Lung (tissue), 12 donors: ENCODE results near the gene ARID5B. TPM values are rescaled to one million over a fixed set of nuclear protein-coding genes. Genes with fewer than 3 reads are reported as not detected.

Experiments
- ATAC-seq: fragments of 200-7000 bp; cut with Tn5 transposase; one replicate; pipeline ENCODE4 v1.9.1; 2020; ENCODE audit warnings: moderate number of reproducible peaks; ENCODE audit not compliant: insufficient read depth, low FRiP score
- DNase-seq, 3 donors: peaks; one replicate each; pipeline ENCODE4 v3.0.0-alpha.2; 2013 to 2017
- H3K27ac ChIP-seq, 2 donors: one replicate each; pipeline ENCODE4 v1.5.1; 2013; ENCODE audit warnings: mild to moderate bottlenecking in 2 of 2, moderate library complexity in 2 of 2, control low read depth in 1 of 2, inconsistent platforms in 1 of 2, low read depth in 1 of 2, low read length in 1 of 2
- H3K27me3 ChIP-seq, 3 donors: one replicate each; pipeline ENCODE4 v1.5.1; 2013; ENCODE audit warnings: low read length in 2 of 3; ENCODE audit not compliant: control insufficient read depth in 3 of 3, insufficient read depth in 3 of 3
- H3K36me3 ChIP-seq, 4 donors: one replicate each; pipeline ENCODE4 v1.5.1; 2013; ENCODE audit warnings: low read length in 4 of 4, mild to moderate bottlenecking in 1 of 4, moderate library complexity in 1 of 4; ENCODE audit not compliant: control insufficient read depth in 4 of 4, insufficient read depth in 4 of 4
- H3K4me1 ChIP-seq, 5 donors: one replicate each; pipeline ENCODE4 v1.5.1; 2013; ENCODE audit warnings: low read length in 5 of 5, mild to moderate bottlenecking in 2 of 5, moderate library complexity in 1 of 5; ENCODE audit not compliant: control insufficient read depth in 5 of 5, insufficient read depth in 5 of 5
- H3K4me3 ChIP-seq: one replicate; pipeline ENCODE4 v1.5.1; 2013; ENCODE audit warnings: mild to moderate bottlenecking, control low read depth, moderate library complexity
- H3K9ac ChIP-seq, 2 donors: one replicate each; pipeline ENCODE4 v1.5.1; 2013; ENCODE audit warnings: low read length in 2 of 2, control low read depth in 1 of 2; ENCODE audit not compliant: insufficient read depth in 1 of 2
- H3K9me3 ChIP-seq, 4 donors: one replicate each; pipeline ENCODE4 v1.5.1; 2013; ENCODE audit warnings: low read length in 3 of 4, mild to moderate bottlenecking in 1 of 4, moderate library complexity in 1 of 4; ENCODE audit not compliant: control insufficient read depth in 4 of 4, insufficient read depth in 3 of 4
- CTCF ChIP-seq: IDR thresholded peaks from 2 replicates; pipeline ENCODE4 v1.5.1; 2012; ENCODE audit warnings: mild to moderate bottlenecking; ENCODE audit errors: control extremely low read depth, extremely low read depth
- whole genome bisulfite sequencing, 2 donors: extraction: QIAGEN DNeasy Blood & Tissue Kit; methylation state at CpG; one replicate each; pipeline ENCODE4 v1.1.7; 2013; 5-methylcytosine and 5-hydroxymethylcytosine counted together
- polyA plus RNA-seq, 2 donors: library from polyadenylated mRNA; stranded (reverse); fragments of 200-250 nt; gene quantifications; one replicate each; pipeline ENCODE4 v1.2.1, GENCODE V29; 2013
- total RNA-seq, 2 donors: library from RNA; depleted of rRNA in 1 of 2; stranded (reverse); fragments of >200 nt in 1 of 2; gene quantifications; one replicate each; pipeline ENCODE4 v1.2.1, GENCODE V29; 2014 to 2021
- donor health status: control.
- donor health status: control.
- donor health status: Bipolar disorder and iron deficiency.
- donor health status: healthy.
- donor health status: DM: yes; HTN: yes; CAD: no.

ARID5B gene
- total and polyA plus RNA-seq, 4 donors, result 7.8 to 95.3 (median 22.0) TPM

- no peak overlapping the region for H3K4me3 ChIP-seq
- no peak overlapping the region for H3K9ac ChIP-seq
- H3K36me3 ChIP-seq, result no peaks in the 10 kb centered on the region
- DNase-seq (no peak), ATAC-seq (no peak)
- H3K9me3 ChIP-seq, result no peaks in the 10 kb centered on the region
- H3K4me1 ChIP-seq, result no peaks in the 10 kb centered on the region
- WGBS, 2 donors, result 87 to 88% methylated on average over 9 of the region's 9 CpGs
- H3K27ac ChIP-seq, result no peak overlapping the region
- TF ChIP-seq CTCF, result no peak
- H3K27me3 ChIP-seq, result no peaks in the 10 kb centered on the region
Measured at GRCh38 chr10:62103857-62104256, 202.4 kb downstream of the ARID5B start.

GRCh38 chr10:62106929-62107519 is 205.5 kb downstream of the ARID5B start:
- DNase-seq (no peak), ATAC-seq (no peak)
- no peaks in the 10 kb centered on the region for H3K36me3 ChIP-seq
- peaks cover 0 to 2% (median 0%) of the 10 kb centered on the region in 5 donors for H3K4me1 ChIP-seq
- no peak overlapping the region for H3K9ac ChIP-seq
- no peaks in the 10 kb centered on the region for H3K9me3 ChIP-seq
- no peak overlapping the region for H3K4me3 ChIP-seq
- no peak overlapping the region for H3K27ac ChIP-seq
- TF ChIP-seq CTCF, result no peak
- no peaks in the 10 kb centered on the region for H3K27me3 ChIP-seq

GRCh38 chr10:62108759-62109586 is 207.5 kb downstream of the ARID5B start:
- H3K9me3 ChIP-seq, result no peaks in the 10 kb centered on the region
- H3K27ac ChIP-seq, result no peak overlapping the region
- H3K9ac ChIP-seq, result no peak overlapping the region
- H3K4me3 ChIP-seq, result no peak overlapping the region
- H3K36me3 ChIP-seq, result no peaks in the 10 kb centered on the region
- ATAC-seq (no peak), DNase-seq (no peak)
- peaks cover 0 to 5% (median 0%) of the 10 kb centered on the region in 5 donors for H3K4me1 ChIP-seq
- TF ChIP-seq CTCF, result no peak
- no peaks in the 10 kb centered on the region for H3K27me3 ChIP-seq
